Stomach (tissue), 4 donors: Measurements from ENCODE around the gene CXCL11.

Experiments used
- CTCF ChIP-seq, 7 experiments: fragments of 450-650 bp in 4 of 7; fragments of 200-600 bp in 3 of 7; sonication (generic) in 3 of 7; IDR thresholded peaks; one replicate each; pipeline ENCODE4 v1.5.1; 2016 to 2019; ENCODE audit warnings: antibody characterized with exemption in 7 of 7, control low read depth in 2 of 7, mild to moderate bottlenecking in 1 of 7
- EP300 ChIP-seq: sonication (generic); formaldehyde crosslinking; IDR thresholded peaks from one replicate; pipeline ENCODE4 v1.6.1; 2017; ENCODE audit warnings: antibody characterized with exemption
- POLR2A ChIP-seq, 4 donors: fragments of 450-650 bp; IDR thresholded peaks; one replicate each; pipeline ENCODE4 v1.6.1; 2016; ENCODE audit warnings: antibody characterized with exemption in 4 of 4, control low read depth in 2 of 4, mild to moderate bottlenecking in 1 of 4, moderate library complexity in 1 of 4

GRCh38 chr4:76035799-76036380 is at the start of gene CXCL11:
- TF ChIP-seq CTCF (IDR thresholded peaks at IDR 0.05): no peak
- no peak for TF ChIP-seq POLR2A (IDR thresholded peaks at IDR 0.05)
- TF ChIP-seq EP300: no peak
